GM20431 (cell line): ENCODE measurements around the gene CLIP4.

Experiments
- in situ Hi-C: fragments of 300-500 bp; cut with MseI, MboI; formaldehyde crosslinking; loops from one replicate; pipeline ENCODE4 v1.15.0; 2020; ENCODE audit warnings: low sequenced_read_pairs; ENCODE audit not compliant: unreplicated experiment

The CLIP4 gene

DNA sequence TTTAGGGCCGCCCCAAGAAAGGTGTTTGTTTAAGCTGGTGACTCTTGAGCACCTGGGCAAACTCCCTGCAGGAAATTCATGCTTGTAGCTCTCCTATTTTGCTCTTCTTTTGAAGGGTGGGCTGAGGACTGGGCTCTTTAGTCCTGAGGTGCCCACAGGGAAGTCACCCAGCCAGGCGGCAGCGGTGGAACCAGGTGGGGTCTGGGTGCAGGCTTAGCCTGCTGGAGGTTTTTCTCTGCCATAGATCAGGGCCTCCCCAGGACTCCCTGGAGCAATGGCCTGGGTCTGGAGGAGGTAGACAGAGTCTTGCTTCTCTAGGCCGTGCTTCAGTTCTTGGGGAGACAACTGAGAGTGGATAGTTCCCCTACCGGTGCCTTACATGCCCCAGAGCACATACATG is 99.9 kb downstream of the CLIP4 start:
- in situ Hi-C loops = no loop called here

DNA sequence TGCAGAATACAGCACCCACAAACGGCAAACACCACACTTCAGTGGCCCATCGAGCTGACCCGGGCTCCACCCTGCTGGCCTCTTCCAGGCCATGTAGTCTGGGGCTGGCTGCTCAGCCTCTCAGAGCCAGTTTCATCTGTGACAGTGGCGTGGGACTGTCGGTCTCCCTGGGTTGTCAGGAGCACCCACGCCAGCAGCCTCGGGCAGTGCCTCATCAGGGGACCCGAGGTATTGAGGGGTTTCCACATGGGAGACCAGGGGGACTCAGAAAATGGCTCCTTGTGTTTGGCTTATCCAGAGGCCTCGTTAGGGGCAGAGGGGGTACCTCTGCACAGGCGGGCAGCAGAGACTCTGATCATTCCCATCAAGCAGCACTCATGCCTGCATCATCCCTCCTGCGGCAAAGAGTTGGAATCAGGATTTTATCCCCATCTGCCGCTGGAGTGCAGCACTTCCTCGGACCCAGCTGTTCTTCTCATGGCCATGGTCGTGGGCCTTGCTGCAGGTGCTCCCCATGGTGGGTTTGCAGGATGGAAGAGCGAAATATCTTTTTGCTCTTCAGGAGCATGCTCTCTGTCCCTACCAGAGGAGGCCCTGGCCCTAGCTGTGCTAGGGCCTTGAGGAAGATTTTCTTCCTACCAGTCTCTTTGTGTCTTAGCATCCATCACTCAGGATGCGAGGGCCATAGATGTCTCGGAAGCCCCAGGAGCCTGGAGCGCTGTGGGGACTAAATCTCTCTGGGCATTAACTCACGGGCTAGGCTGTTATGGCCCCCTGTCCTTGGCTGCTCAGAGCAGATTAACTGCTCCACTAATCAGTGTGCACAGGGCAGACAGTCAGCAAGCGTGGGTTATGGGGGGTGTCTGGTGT is 100.8 kb downstream of the CLIP4 start:
- in situ Hi-C loops = no loop called here

DNA sequence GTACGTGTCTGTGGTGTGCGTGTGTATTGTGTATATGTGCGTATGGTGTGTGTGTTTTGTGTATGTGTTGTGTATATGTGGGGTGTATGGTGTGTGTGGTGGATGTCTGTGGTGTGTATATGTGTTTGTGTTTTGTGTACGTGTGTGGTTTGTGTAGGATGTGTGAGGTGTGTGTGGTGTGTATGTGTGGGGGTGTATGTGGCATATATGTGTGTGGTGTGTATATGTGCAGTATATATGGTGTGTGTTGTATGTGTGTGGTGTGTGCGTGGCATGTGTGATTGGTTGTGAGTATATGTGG is 101.3 kb downstream of the CLIP4 start:
- in situ Hi-C loops = no loop called here

DNA sequence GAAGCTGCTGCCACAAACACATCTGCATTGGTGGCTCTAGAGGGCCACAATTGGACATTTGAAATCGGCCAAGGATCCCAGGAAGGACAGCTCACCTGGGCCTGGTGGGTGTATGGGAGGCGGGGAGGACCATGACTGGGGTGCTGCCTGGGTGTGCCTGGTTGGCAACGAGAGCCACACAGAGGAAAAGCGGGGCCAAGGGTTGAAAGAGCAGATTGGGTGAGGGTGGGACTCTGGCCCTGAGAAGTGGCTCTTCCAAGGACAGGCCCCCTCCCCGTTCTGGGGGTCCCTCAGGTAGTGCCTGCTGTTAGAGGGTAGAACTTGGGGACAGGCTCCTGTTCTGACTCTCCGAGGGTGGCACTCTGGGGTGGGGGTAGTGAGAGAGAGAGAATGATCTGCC is 102.9 kb downstream of the CLIP4 start:
- in situ Hi-C loops = no loop called here

DNA sequence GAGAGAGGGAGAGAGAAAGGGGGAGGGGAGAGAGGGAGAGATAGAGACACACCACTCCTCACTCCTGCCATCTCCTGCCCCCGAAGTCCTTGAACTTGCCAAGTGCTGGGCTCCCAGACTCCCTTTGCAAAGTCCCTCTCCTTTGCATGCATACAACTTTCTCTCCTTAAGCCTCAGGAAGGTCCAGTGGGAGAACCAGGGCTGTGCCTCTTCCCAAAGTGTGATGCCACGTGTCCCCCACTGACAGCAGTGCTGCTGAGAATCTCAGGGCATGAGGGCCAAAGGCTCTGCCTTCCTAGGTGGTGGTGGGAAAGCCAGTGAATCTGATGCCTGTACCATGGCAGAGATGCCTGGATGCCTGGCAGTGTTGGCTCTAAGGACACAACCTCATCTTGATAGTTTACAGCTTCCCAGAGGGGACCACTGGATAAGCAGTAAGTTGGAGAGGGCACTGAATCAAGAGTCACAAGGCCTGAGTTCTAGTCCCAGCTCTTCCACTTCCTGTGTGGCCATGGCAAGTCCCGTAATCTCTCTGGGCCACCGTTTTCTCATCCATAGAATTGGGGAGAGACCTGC is 103.4 kb downstream of the CLIP4 start:
- in situ Hi-C loops = no loop called here

DNA sequence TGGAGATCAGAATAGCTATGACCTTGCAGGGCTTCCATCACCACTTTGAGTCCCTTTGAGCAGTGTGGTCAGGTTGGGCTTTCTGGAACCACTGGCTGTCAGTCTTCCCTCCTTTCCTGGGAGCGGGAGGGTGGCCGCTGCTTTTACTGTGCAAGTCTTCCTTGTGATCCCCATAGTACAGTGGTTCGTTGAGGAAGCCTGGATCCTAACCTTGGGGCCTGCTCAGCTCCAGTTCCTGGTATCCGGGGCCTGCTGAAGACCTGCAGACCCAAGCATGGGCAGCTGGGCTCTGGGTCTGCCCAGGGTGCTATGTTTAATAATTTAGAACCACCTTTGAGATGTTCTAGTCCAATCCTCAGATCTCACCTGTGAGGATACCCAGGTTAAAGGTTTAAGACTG is 104.2 kb downstream of the CLIP4 start:
- in situ Hi-C loops = no loop called here

DNA sequence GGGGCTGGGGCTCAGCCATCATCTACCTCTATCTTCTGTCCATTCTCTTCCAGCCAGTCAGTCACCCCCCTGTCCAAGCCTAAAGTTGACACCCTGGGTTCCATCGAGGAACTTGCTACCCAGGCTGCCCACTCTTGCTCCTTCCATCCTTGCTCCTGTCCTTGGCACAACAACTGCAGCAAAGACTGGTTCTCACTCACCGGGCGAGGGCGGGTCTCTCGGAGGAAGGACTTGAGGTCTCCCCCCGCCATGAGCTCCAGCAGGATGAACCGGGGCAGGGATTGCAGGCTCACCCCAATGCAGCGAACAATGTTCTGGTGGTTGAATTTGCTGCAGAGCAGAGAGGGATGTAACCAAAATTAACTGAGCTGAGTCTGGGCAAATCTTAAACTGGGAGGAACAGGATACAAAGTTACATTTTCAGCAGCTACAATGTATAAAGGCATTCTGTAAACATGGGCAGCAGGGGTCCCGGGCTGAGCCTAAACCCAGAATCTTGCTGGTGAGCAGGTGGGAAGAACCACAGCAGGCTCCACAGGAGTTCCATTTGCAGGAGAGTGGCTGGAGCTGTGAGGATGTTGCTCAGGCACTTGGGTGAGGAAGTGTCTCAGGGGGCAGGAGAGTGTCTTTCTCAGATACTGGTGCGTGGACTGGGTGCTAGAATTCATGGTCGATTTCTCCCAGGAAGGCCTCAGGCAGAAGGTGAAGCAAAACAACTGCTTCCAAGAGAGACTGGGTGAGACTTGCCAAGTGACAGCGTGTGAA is 105.5 kb downstream of the CLIP4 start:
- in situ Hi-C loops = no loop called here

DNA sequence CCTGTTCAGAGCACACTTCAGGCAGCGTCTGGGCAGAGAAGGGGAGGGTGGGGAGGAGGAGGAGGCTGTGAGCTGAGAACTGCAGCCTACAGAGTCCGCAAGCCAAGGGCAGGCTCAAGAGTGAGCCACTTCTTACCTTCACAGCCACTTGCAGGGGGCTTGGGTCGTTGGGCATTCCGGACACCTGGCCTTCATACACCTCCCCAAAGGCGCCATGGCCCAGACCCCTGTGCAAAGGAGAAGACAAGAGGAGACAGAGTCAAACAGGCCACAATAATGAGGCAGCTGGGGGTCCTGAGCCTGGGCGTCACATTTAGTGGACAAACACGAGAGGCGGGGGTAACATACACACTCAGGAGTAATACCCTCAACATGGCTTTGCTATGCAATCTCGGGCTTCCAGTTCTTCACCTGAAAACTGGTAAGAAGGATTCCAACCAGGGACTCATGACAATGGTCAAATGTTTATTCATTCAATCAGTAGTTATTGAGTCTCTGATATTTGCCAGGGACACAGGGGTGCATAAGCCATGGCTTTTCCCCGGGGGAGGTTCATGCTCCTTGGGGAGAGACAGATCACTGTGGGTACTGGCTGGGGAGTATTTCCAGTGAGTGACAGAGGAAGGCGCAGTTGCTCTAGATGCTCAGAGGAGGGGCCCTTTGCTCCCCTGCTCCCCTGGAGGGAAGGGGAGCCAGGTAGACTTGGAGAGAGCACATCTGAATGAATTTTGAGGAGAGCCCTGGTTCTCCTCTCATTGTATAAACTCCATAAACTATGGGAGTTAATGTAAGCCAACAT is 107.4 kb downstream of the CLIP4 start:
- in situ Hi-C loops = no loop called here

DNA sequence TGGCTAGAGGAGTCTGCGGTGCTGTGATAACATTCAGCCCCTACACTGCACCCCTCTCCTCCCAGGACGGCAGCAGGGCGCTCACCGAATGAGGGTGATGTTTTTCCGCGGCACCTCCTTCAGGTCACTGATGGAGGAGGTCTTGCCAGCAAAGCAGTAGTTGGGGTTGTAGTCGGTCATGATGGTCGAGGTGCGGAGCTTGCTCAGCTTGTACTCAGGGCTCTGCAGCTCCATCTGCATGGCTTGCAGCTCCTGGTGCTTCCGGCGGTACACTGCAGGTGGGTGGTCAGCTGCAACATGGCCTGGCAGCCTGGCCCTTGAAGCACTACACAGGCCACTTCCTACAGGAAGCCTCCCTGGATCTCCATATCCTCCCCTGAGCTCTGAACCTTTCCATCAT is 108.0 kb downstream of the CLIP4 start:
- in situ Hi-C loops = no loop called here

DNA sequence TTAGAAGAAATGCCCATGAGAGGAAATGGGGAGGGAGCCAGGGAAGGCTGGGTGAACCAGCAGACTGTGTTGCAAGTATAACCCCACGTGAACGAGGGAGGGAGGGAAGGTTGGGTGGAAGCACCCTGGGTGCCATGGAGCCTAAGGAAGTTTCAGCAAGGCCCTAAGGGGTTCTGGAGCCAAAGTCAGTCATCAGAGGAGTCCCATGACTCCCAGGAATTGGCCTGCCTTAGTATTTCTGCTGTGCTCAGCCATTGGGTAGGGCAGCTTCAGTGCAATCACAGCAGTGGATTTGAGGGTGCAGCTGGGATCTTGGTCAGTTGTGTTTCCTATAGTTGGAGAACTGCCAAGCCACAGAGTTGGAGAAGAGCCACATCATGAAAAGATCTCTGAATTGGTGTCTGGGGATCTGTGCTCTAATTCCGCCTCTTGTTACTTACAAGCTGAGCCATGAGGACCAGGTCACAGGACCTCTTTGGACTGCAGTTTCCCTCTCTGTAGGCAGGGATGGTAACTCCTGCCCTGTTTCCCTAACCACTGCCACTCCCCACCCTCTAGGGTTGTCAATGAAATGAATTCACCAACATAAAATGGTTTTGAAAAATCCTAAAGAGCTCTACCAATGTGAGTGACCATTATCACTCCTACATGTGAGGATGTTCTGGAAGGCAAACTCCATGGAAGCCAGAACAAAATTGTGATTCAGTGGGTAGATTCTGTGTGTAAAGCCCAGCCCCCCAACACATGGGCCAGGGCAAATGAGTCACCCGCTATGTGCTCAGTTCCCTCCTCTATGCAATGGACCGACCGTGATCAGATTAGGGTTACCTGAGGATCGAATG is 108.9 kb downstream of the CLIP4 start:
- in situ Hi-C loops = no loop called here

DNA sequence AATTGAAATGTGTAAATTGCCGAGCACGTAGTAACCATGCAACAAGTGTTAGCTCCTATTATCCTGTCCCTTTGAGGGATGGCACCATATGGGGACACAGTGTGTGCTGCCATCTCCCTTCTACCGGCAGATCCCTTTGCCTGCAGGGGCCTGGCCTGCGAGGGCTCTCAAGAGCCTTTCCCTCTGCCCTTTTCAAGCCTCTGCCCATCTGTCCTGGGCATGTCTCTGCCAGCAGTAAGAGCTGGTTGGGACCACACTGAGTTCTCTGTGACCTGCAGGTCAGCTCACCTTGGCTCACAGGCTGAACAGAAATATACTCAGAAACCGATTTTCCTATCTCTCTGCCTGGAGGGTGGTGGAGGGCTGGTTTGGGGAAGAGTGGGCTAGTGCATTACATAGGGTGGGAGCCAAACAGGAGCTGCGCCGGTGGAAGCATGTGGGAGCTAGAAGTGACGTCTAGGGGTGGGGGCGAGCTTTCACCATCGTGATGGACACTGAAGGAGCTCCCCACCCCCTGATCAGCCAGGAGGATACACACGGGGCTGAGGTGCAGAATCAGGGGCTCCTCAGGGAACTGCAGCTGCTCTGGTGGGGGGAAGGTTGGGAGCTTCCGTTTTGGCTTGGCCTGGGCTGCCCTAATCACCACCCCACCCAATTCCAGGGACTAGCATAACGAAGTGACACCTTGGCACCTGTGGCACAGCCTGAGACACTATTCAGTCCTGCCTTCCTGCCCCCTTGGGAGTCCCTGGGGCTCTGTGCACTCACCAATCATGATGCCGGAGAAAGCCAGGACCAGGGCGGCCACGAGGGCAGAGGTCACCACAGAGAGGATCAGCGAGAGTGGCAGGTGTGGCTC is 109.7 kb downstream of the CLIP4 start:
- in situ Hi-C loops = no loop called here

DNA sequence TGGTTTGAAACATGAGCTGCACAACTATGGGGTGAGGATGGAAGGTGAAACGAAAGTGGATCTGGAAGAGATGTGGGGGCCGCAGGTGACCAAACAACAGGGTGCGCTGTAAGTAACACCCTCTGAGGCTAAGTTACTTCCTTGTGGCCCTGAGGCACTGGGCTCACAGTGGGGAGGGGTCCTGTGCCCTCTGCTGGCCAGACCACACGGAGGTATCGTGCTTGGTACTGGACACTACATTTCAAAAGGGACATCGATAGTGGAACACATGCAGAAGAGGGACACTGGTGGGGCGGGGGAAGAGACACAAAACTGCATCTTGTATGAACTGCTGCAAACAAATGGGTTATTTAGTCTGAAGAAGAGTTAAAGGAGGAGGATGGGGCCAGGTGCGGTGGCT is 110.6 kb downstream of the CLIP4 start:
- in situ Hi-C loops = no loop called here

DNA sequence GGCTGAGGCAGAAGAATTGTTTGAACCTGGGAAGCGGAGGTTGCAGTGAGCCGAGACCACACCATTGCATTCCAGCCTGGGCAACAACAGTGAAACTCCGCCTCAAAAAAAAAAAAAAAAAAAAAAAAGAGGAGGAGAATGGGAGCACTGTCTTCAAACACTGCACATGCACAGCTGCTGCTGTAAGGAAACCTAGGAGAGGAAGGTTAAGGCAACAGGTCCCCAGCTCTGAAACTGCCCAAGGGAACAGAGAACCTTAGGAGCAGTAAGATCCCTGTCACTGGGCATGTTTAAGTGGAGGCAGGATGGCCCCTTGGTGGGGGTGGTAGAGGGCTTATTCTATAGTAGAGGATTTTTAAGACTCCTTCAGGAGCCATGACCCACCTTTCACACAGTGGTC is 111.2 kb downstream of the CLIP4 start:
- in situ Hi-C loops = no loop called here

DNA sequence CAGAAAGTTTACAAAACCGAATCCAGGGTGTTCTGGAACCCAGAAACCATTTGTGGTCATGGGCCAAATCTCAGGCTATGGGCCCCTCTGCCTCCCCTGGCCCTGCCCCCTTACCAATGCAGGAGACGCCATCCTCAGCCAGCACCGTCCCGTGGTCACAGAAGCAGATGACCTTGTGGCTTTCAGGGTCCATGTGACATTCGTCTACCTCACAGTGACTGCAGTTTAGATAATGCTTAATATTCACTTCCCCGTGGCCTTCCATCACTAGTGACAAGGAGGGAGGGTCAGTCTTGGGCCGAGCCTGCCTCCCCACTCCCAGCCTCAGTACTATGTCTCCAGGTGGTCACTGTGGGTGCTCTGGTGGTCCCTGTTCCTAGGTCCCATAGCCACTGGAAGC is 111.6 kb downstream of the CLIP4 start:
- in situ Hi-C loops = no loop called here

DNA sequence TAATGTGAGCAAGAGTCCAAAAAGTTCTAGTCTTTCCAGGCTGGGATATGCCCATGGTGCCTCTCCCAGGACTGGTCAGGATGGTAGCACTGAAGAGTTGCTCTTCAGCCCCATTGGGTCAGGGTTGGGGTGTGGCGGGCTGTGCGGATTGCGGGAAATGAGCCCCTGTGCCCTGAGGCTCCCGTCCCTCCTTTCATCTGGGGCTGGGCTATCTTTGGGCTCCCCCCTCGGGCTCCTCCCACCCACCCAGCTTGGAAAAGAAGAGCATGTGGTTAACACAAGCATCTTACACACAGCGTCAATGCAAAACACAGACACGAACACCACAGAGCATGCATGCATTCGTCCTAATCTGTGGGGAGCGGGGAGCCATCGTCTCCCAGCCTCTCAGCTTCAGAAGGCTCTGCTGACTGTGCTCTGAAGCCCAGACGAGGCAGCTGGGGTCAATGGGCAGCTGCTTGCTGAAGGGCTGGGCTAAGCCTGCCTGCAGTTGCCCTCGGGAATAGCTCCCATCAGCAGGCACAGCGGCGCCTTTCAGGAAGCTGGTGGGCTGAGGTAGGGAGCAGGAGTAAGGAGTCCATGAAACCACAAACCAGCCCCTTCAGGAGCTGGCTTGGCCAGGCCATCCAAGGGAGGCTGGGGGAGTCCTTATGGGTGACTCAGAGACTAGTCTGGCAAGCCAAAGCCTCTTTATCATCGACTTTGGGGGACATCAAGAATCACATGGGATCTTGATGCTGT is 112.9 kb downstream of the CLIP4 start:
- in situ Hi-C loops = no loop called here

DNA sequence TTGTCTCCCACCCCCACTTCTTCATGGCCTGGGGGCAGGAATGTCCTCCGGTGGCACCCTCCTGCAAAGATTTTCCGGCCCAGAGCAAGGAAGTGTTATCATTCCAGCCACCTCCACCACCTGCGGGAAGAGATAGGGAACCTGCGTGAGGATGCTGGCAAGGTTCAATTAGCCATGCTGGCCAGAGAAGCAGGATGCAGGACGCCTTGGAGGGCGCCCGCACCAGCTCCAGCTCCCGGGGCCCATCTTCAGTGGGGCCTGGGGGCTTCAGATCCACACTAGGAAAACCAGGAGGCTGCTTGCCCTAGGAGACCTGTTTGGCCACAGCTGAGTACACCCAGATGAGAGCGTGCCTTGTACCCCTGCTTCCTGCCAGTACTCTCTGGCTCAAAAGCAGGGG is 113.7 kb downstream of the CLIP4 start:
- in situ Hi-C loops = no loop called here

DNA sequence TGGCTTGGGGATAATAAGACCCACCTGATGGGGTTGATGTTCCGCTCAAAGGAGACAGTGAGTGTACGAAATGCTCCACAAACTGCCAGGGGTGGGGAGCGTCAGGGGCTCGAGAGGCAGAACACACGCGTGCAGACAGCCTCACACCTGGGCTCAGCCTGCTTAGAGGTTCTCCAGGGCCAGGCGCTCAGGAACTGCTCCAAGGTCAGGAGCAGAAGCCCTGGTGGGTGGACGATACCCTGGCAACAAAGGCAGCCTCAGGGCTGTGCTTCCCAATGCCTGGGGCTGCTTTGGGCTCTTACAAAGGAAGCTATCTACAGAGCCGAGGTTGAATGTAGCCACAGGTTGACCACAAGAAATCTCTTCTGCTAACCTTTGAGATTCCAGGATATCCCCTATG is 114.4 kb downstream of the CLIP4 start:
- in situ Hi-C loops = no loop called here

DNA sequence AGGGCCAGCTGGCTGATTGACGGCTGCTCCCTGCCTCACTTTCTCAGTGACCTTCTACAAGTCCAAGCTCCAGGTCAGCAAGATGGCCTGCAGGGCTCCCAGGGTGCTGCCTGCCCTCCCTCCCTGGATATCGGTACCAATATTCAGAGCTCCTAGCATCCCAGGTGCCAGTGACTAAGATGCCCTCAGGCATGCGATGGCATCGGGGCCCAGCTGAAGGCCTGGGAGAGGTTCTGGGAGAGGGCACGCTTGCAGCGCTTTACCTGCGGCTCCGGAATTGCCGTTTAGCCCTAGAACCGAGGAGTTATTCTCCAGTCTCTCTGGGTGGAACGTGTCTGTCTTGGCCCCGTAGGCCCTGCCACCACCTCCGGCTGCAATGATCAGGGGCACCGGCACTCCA is 116.8 kb downstream of the CLIP4 start:
- in situ Hi-C loops = no loop called here
